ENCODE data around the gene SHANK2.

Gene SHANK2

DNA sequence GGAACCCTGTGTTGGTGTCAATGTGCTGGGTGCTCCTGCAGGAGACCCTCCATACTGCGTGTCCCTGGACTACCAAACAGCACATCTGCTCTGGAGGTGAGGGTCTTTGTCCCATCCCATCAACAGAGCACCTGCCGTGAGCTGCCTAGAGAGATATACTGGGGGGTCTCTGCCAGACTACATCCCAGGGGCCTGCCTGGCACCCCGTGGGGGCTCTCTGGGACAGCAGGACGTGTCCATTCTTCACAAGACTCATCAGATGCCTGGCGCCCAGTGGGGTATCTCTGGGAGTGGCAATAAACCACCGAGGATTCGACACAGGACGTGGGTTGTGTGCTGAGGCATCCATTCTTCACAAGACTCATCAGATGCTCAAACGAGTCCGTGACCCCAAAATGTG lies 42.7 kb downstream of the SHANK2 start:
- Histone ChIP-seq H3K9ac (ENCODE audit: low read length) (no peak overlapping the region), H2AFZ (ENCODE audit: low read length) (no peak overlapping the region), H3K36me3 (ENCODE audit: insufficient read depth, low read length) (no peaks in the 10 kb centered on the region; the same call in 1 of the 2 replicates), H3K79me2 (ENCODE audit: insufficient read depth, low read length) (no peaks in the 10 kb centered on the region), H3K27me3 (ENCODE audit: insufficient read depth, low read length) (no peaks in the 10 kb centered on the region), H3K27ac (ENCODE audit: low read depth, low read length, poor library complexity, severe bottlenecking) (no peak overlapping the region), H3K9me2 (ENCODE audit: low read depth, low read length) (no peaks in the 10 kb centered on the region), H3K4me2 (ENCODE audit: low read length) (no peak overlapping the region), H3F3A (ENCODE audit: insufficient read depth, low read length) (no peaks in the 10 kb centered on the region), H3K4me3 (ENCODE audit: low read depth, low read length, poor library complexity, severe bottlenecking) (no peak overlapping the region), H4K20me1 (ENCODE audit: insufficient read depth, low read length) (no peaks in the 10 kb centered on the region), H3K9me3 (ENCODE audit: low read length) (no peaks in the 10 kb centered on the region), H3K4me1 (ENCODE audit: insufficient read depth, low read length, severe bottlenecking) (no peaks in the 10 kb centered on the region)
- TF ChIP-seq CTCF (IDR thresholded peaks at IDR 0.05; ENCODE audit: low read length) (no peak), EZH2 (IDR thresholded peaks at IDR 0.05; ENCODE audit: borderline replicate concordance, low read length) (no peak)

GRCh38 chr11:71209181-71209580 lies 43.2 kb downstream of the SHANK2 start:
- Histone ChIP-seq H3K4me3 (ENCODE audit: low read depth, low read length, poor library complexity, severe bottlenecking) (no peak overlapping the region), H3K9me2 (ENCODE audit: low read depth, low read length) (no peaks in the 10 kb centered on the region), H3K79me2 (ENCODE audit: insufficient read depth, low read length) (no peaks in the 10 kb centered on the region), H3K9me3 (ENCODE audit: low read length) (no peaks in the 10 kb centered on the region), H3K9ac (ENCODE audit: low read length) (no peak overlapping the region), H4K20me1 (ENCODE audit: insufficient read depth, low read length) (no peaks in the 10 kb centered on the region), H2AFZ (ENCODE audit: low read length) (no peak overlapping the region), H3K27ac (ENCODE audit: low read depth, low read length, poor library complexity, severe bottlenecking) (no peak overlapping the region), H3K27me3 (ENCODE audit: insufficient read depth, low read length) (no peaks in the 10 kb centered on the region), H3K4me1 (ENCODE audit: insufficient read depth, low read length, severe bottlenecking) (no peaks in the 10 kb centered on the region), H3K4me2 (ENCODE audit: low read length) (no peak overlapping the region), H3K36me3 (ENCODE audit: insufficient read depth, low read length) (no peaks in the 10 kb centered on the region; the same call in 1 of the 2 replicates), H3F3A (ENCODE audit: insufficient read depth, low read length) (no peaks in the 10 kb centered on the region)
- no peak for TF ChIP-seq EZH2 (IDR thresholded peaks at IDR 0.05; ENCODE audit: borderline replicate concordance, low read length)
- no peak for TF ChIP-seq CTCF (IDR thresholded peaks at IDR 0.05; ENCODE audit: low read length)

- no peaks in the 10 kb centered on the region for H3K9me3 ChIP-seq (ENCODE audit: low read length)
- H3K79me2 ChIP-seq (ENCODE audit: insufficient read depth, low read length): no peaks in the 10 kb centered on the region
- TF ChIP-seq EZH2 (IDR thresholded peaks at IDR 0.05; ENCODE audit: borderline replicate concordance, low read length): no peak
- no peak for TF ChIP-seq CTCF (IDR thresholded peaks at IDR 0.05; ENCODE audit: low read length)
- no peaks in the 10 kb centered on the region for H3K4me1 ChIP-seq (ENCODE audit: insufficient read depth, low read length, severe bottlenecking)
- no peaks in the 10 kb centered on the region for H3K27me3 ChIP-seq (ENCODE audit: insufficient read depth, low read length)
- H3K9ac ChIP-seq (ENCODE audit: low read length): no peak overlapping the region
- no peak overlapping the region for H3K27ac ChIP-seq (ENCODE audit: low read depth, low read length, poor library complexity, severe bottlenecking)
- H3K4me2 ChIP-seq (ENCODE audit: low read length): no peak overlapping the region
- H3K36me3 ChIP-seq (ENCODE audit: insufficient read depth, low read length): no peaks in the 10 kb centered on the region; the same call in 1 of the 2 replicates
- H4K20me1 ChIP-seq (ENCODE audit: insufficient read depth, low read length): no peaks in the 10 kb centered on the region
- H3K9me2 ChIP-seq (ENCODE audit: low read depth, low read length): no peaks in the 10 kb centered on the region
- no peaks in the 10 kb centered on the region for H3F3A ChIP-seq (ENCODE audit: insufficient read depth, low read length)
- H2AFZ ChIP-seq (ENCODE audit: low read length): no peak overlapping the region
- H3K4me3 ChIP-seq (ENCODE audit: low read depth, low read length, poor library complexity, severe bottlenecking): no peak overlapping the region
These were observed 44.2 kb downstream of the SHANK2 start for GRCh38 chr11:71208011-71208774.

Data from OCI-LY1 (cell line).